Muscle of leg (tissue), 11 donors: Measurements from ENCODE around the gene KLHL2. TPM values are rescaled to one million over a fixed set of nuclear protein-coding genes. Genes with fewer than 3 reads are reported as not detected.

ENCODE experiments used
- DNase-seq: peaks from one replicate; pipeline ENCODE4 v3.0.0; 2013
- H3K27ac ChIP-seq: one replicate; pipeline ENCODE4 v1.5.1; 2013; ENCODE audit warnings: mild to moderate bottlenecking, low read length, control low read depth
- H3K27me3 ChIP-seq: one replicate; pipeline ENCODE4 v1.6.1; 2013; ENCODE audit warnings: low read length; ENCODE audit not compliant: control insufficient read depth, insufficient read depth
- H3K36me3 ChIP-seq: one replicate; pipeline ENCODE4 v1.6.1; 2013; ENCODE audit warnings: low read length; ENCODE audit not compliant: control insufficient read depth, insufficient read depth
- H3K4me1 ChIP-seq: one replicate; pipeline ENCODE4 v1.6.1; 2013; ENCODE audit warnings: low read length; ENCODE audit not compliant: control insufficient read depth, insufficient read depth
- H3K4me3 ChIP-seq: one replicate; pipeline ENCODE4 v1.5.1; 2013; ENCODE audit warnings: low read length, control low read depth
- H3K9me3 ChIP-seq: replicated peaks from 2 replicates; pipeline ENCODE4 v1.6.1; 2013; ENCODE audit warnings: low read depth, low read length; ENCODE audit not compliant: control insufficient read depth
- WGBS: methylation state at CpG from one replicate; pipeline ENCODE4 v1.1.5; 2013; ENCODE audit warnings: missing lambda C conversion rate; ENCODE audit not compliant: insufficient coverage; 5-methylcytosine and 5-hydroxymethylcytosine counted together
- polyA plus RNA-seq, 8 donors: library from polyadenylated mRNA; unstranded; fragments of 120-200 nt; gene quantifications; one replicate each; pipeline versions ENCODE4 v1.2.1 to v1.2.3, GENCODE V29; 2013; ENCODE audit warnings: inconsistent platforms in 1 of 8, low replicate concordance in 1 of 8; ENCODE audit not compliant: insufficient read length in 8 of 8, insufficient read depth in 1 of 8
- total RNA-seq: library from RNA; stranded (reverse); fragments of 120-200 nt; gene quantifications from one replicate; pipeline ENCODE4 v1.2.4, GENCODE V29; 2013

Gene KLHL2
- total and polyA plus RNA-seq, 9 donors: 6.2 to 10.3 (median 7.6) TPM

GRCh38 chr4:165302658-165303057, 95.3 kb downstream of the KLHL2 start:
- no CpG with 5 or more reads among the region's 1 CpG for WGBS
- Histone ChIP-seq H3K4me3 (no peak overlapping the region), H3K4me1 (no peaks in the 10 kb centered on the region)

DNA sequence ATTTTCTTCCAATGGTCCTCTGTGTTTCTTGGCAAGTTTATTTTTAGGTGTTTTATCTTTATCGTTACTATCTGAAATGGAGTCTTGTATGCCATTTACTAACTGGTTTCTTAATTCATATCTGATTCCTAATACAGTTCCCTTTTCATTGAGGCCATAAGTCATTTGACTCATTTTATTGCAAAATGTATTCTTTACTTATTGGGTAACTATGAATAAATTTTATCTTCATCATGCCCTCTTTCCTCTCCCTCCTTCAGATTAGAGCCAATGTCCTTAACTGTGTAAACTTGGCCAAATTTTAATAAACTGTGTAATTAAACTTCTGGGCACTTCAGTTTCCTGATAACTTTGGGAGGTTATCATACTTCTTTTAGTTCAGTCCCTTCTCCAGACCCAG, 100.8 kb downstream of the KLHL2 start:
- WGBS: no CpG with 5 or more reads among the region's 1 CpG
- H3K9me3 ChIP-seq: no peaks in the 10 kb centered on the region
- no peaks in the 10 kb centered on the region for H3K4me1 ChIP-seq
- H3K36me3 ChIP-seq: peaks cover 2% of the 10 kb centered on the region
- no peak overlapping the region for H3K27ac ChIP-seq
- no peak for DNase-seq
- no peak overlapping the region for H3K4me3 ChIP-seq
- no peaks in the 10 kb centered on the region for H3K27me3 ChIP-seq

More at GRCh38 chr4:165302658-165303057, 95.3 kb downstream of the KLHL2 start:
- no peaks in the 10 kb centered on the region for H3K27me3 ChIP-seq
- no peak overlapping the region for H3K27ac ChIP-seq
- no peaks in the 10 kb centered on the region for H3K9me3 ChIP-seq
- no peak for DNase-seq
- no peaks in the 10 kb centered on the region for H3K36me3 ChIP-seq

- Histone ChIP-seq H3K4me3 (no peak overlapping the region), H3K27ac (no peak overlapping the region), H3K36me3 (peaks cover 2% of the 10 kb centered on the region), H3K4me1 (no peaks in the 10 kb centered on the region), H3K9me3 (no peaks in the 10 kb centered on the region), H3K27me3 (no peaks in the 10 kb centered on the region)
- no peak for DNase-seq
- 51% methylated on average over 2 of the region's 2 CpGs for WGBS
These were observed 101.2 kb downstream of the KLHL2 start for GRCh38 chr4:165308606-165309005.

- DNase-seq: no peak
- Histone ChIP-seq H3K4me3 (no peak overlapping the region), H3K36me3 (peaks cover 2% of the 10 kb centered on the region), H3K27me3 (no peaks in the 10 kb centered on the region), H3K9me3 (no peaks in the 10 kb centered on the region), H3K4me1 (no peaks in the 10 kb centered on the region), H3K27ac (no peak overlapping the region)
- WGBS: no CpG with 5 or more reads among the region's 4 CpGs
These were observed 102.1 kb downstream of the KLHL2 start for GRCh38 chr4:165309456-165309855.

- no CpG with 5 or more reads among the region's 2 CpGs for WGBS
These were observed 105.1 kb downstream of the KLHL2 start for GRCh38 chr4:165312506-165312905.

GRCh38 chr4:165319030-165319429, 111.7 kb downstream of the KLHL2 start:
- WGBS: no CpG with 5 or more reads among the region's 5 CpGs
- no peak overlapping the region for H3K27ac ChIP-seq
- H3K4me3 ChIP-seq: no peak overlapping the region
- no peaks in the 10 kb centered on the region for H3K9me3 ChIP-seq
- H3K36me3 ChIP-seq: peaks cover 2% of the 10 kb centered on the region
- no peaks in the 10 kb centered on the region for H3K4me1 ChIP-seq
- no peaks in the 10 kb centered on the region for H3K27me3 ChIP-seq
- no peak for DNase-seq

More at GRCh38 chr4:165312506-165312905, 105.1 kb downstream of the KLHL2 start:
- no peaks in the 10 kb centered on the region for H3K4me1 ChIP-seq
- H3K27ac ChIP-seq: no peak overlapping the region
- no peaks in the 10 kb centered on the region for H3K27me3 ChIP-seq
- DNase-seq: no peak
- H3K9me3 ChIP-seq: no peaks in the 10 kb centered on the region
- peaks cover 2% of the 10 kb centered on the region for H3K36me3 ChIP-seq
- no peak overlapping the region for H3K4me3 ChIP-seq

DNA sequence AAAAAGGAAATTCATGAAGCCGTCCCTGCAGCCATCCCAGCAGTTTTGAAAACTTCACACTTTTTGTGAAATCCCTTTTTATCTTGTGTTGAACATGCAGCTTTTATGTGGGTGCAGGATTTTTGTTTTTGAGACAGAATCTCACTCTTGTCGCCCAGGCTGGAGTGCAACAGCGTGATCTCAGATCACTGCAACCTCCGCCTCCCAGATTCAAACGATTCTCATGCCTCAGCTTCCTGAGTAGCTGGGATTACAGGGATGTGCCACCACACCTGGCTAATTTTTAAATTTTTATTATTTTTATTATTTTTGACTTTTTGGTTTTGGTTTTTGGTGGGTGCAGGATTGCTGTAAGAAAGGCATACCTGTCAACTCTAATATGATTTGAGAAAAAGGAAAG, 112.1 kb downstream of the KLHL2 start:
- WGBS: no CpG with 5 or more reads among the region's 5 CpGs
- DNase-seq: no peak
- H3K4me1 ChIP-seq: no peaks in the 10 kb centered on the region
- no peak overlapping the region for H3K27ac ChIP-seq
- peaks cover 2% of the 10 kb centered on the region for H3K36me3 ChIP-seq
- no peaks in the 10 kb centered on the region for H3K9me3 ChIP-seq
- H3K4me3 ChIP-seq: no peak overlapping the region
- H3K27me3 ChIP-seq: no peaks in the 10 kb centered on the region

DNA sequence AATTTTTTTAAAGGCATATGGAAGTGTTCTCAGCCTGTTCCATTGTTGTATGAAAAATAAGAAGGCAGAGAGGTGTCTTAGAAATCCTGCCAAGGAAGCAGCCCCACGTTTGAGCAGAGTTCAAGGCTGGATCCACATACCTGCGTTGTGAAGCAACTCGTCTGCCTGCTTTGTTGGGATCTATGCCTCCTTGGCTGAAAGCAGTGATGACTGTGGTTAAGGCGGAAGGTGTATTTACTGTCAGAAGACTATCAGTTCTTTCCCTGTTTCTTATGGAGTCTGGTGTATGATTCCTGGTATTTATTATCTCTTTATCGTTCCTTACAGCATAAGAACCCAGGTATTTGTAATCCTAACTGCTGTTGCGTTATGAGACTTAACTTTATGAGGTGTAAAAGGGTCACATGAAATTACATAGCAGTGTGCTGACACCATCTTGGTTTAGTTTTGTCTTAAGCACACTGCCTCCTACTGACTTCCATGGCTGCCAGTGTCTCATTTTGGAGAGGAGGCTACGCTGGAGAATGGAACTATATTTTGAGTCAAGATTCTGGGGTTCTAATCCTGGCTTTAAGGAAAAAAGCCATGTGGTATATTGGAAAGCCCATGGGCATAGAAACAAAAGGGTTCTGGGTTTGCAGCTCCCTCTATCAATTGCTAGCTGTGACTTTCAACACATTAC, 117.0 kb downstream of the KLHL2 start:
- no peaks in the 10 kb centered on the region for H3K9me3 ChIP-seq
- no peaks in the 10 kb centered on the region for H3K27me3 ChIP-seq
- H3K36me3 ChIP-seq: no peaks in the 10 kb centered on the region
- WGBS: 78% methylated on average over 3 of the region's 7 CpGs
- H3K4me3 ChIP-seq: no peak overlapping the region
- peaks cover 8% of the 10 kb centered on the region for H3K4me1 ChIP-seq
- no peak for DNase-seq
- H3K27ac ChIP-seq: no peak overlapping the region

DNA sequence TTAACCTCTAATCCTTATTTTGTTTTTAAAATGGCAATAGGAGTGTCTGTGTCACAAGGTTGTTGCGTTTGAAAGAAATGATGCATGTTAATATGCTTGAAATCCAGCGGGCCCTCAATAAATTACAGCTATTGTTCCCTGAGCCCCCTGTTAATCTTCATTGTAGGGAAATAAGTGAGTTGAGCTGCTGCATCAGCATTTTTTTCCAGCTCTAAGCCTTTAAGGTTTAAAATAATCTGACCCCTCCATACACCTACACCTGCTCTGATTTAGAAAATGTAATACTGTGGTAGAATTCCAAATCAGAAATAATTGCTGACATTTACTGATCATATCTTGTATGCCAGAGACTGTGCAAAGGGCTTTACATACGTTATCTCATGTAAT, 117.5 kb downstream of the KLHL2 start:
- H3K27ac ChIP-seq: no peak overlapping the region
- peaks cover 10% of the 10 kb centered on the region for H3K4me1 ChIP-seq
- H3K4me3 ChIP-seq: no peak overlapping the region
- H3K36me3 ChIP-seq: no peaks in the 10 kb centered on the region
- WGBS: no CpG with 5 or more reads among the region's 3 CpGs
- DNase-seq: no peak
- no peaks in the 10 kb centered on the region for H3K27me3 ChIP-seq
- no peaks in the 10 kb centered on the region for H3K9me3 ChIP-seq

DNA sequence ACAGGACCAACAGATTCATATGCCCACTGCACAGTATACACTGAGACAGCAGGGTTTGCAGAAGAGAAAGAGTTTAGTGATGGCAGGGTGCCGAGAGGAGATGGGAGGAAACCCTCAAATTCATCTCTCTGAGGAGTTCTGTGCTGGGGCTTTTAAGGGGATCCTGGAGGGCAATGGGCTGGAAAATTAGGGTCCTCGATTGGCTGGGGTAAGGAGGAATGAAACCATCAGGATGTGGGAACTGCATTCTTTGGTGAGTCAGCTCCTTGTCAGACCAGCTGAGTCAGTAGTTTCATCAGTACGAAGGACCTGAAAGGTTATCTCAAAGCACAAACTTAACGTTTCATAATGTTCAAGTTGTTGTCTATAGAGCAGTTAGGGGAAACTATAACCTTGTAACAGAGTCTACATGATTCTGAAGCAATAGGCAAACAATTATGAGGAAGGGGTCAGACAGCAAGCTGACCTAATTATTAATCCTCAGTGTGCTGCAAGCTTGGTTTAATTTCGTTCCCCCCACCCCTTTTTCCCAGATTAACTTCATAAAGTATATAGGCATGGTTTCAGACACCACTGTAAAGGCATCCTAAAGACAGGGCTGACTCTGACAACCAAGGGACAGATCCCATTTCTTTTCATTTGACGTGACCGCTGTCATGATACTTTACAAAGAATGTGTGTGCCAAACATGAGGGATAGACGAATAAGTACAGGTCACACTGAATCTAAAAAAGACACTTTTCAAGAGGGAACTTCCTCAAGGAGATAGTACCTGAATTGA, 118.6 kb downstream of the KLHL2 start:
- WGBS: 82% methylated on average over 4 of the region's 8 CpGs
- Histone ChIP-seq H3K9me3 (no peaks in the 10 kb centered on the region), H3K4me1 (peaks cover 10% of the 10 kb centered on the region), H3K27ac (no peak overlapping the region), H3K4me3 (no peak overlapping the region), H3K27me3 (no peaks in the 10 kb centered on the region), H3K36me3 (peaks cover 3% of the 10 kb centered on the region)
- DNase-seq: no peak
